ENCODE results near the gene CNIH2. TPM values are rescaled to one million over a fixed set of nuclear protein-coding genes. Genes with fewer than 3 reads are reported as not detected.

The CNIH2 gene
- total and polyA plus RNA-seq, 9 of the 15 experiments (the other 6 are each of a cell fraction or from before 2014, with no cell fraction given): 0.26 to 0.89 (median 0.40) TPM; not detected in 4

GRCh38 chr11:66289548-66290329 lies 11.8 kb downstream of the CNIH2 start (continued):
- peak; percentile 89; the same call in 1 of the 2 replicates for TF ChIP-seq E2F5 (CRISPR knock-in tag; IDR thresholded peaks at IDR 0.05)
- TF ChIP-seq ETS2 (tag; IDR thresholded peaks at IDR 0.05; ENCODE audit: borderline replicate concordance, poor library complexity, severe bottlenecking): no peak
- TF ChIP-seq ETS1 (conservative IDR thresholded peaks at IDR 0.05; ENCODE audit: control insufficient read depth, low read depth, low read length): peak; percentile 90
- no peak for TF ChIP-seq NR4A1 (CRISPR knock-in tag; IDR thresholded peaks at IDR 0.05)
- TF ChIP-seq NR4A1 (tag; IDR thresholded peaks at IDR 0.05): no peak
- no peak for TF ChIP-seq ZNF165 (CRISPR knock-in tag; IDR thresholded peaks at IDR 0.05; ENCODE audit: borderline replicate concordance)
- peak; percentile 68; the same call in 1 of the 2 replicates for TF ChIP-seq ZBTB43 (CRISPR knock-in tag; IDR thresholded peaks at IDR 0.05)
- no peak for TF ChIP-seq ZNF77 (CRISPR knock-in tag; IDR thresholded peaks at IDR 0.05)
- TF ChIP-seq ZSCAN32 (CRISPR knock-in tag; IDR thresholded peaks at IDR 0.05): no peak
- no peak for TF ChIP-seq ZNF277 (CRISPR knock-in tag; IDR thresholded peaks at IDR 0.05; ENCODE audit: borderline replicate concordance)
- 0 out of 2 replicates have a peak, but pooled peaks have one; percentile 39 for TF ChIP-seq ZNF24 (IDR thresholded peaks at IDR 0.05)
- TF ChIP-seq RNF219 (CRISPR knock-in tag; IDR thresholded peaks at IDR 0.05): peak; percentile 48; the same call in 1 of the 2 replicates
- TF ChIP-seq SAP30 (IDR thresholded peaks at IDR 0.05; ENCODE audit: borderline replicate concordance, insufficient read depth, low read depth, low read length, poor library complexity, severe bottlenecking): peak; percentile 96
- TF ChIP-seq MAFK (IDR thresholded peaks at IDR 0.05; ENCODE audit: low read length): no peak
- TF ChIP-seq ZBTB8A (IDR thresholded peaks at IDR 0.05; ENCODE audit: partially characterized antibody): no peak
- TF ChIP-seq E2F1 (CRISPR knock-in tag; IDR thresholded peaks at IDR 0.05): peak; percentile 51; the same call in 1 of the 2 replicates
- no peak for TF ChIP-seq NFE2L1 (tag; IDR thresholded peaks at IDR 0.05; ENCODE audit: borderline replicate concordance, low read depth)
- TF ChIP-seq ZNF253 (CRISPR knock-in tag; conservative IDR thresholded peaks at IDR 0.05): no peak

All from K562 (cell line).